IMR-90 (cell line): ENCODE results near the gene CAPN8. TPM values are rescaled to one million over a fixed set of nuclear protein-coding genes. Genes with fewer than 3 reads are reported as not detected.

Experiments used
- ATAC-seq: fragments of 200-7000 bp; cut with Tn5 transposase; 2 replicates; pipeline ENCODE4 v1.9.1; 2020; ENCODE audit warnings: low read depth, mild to moderate bottlenecking, moderate library complexity
- BruUV-seq: library from RNA; stranded (reverse); fragments of 400-500 nt; replicated peaks from 2 replicates; lab custom pipeline; 2021; lab: Mats Ljungman, UMichigan
- CTCF ChIA-PET: fragments of 300-600 bp; formaldehyde crosslinking; extraction: SDS; loops from one replicate; lab custom pipeline; 2021; ENCODE audit warnings: antibody characterized with exemption; lab: Yijun Ruan, JAX
- POLR2A ChIA-PET: fragments of 300-600 bp; sonication (Branson Sonifier 250); formaldehyde crosslinking; loops from one replicate; lab custom pipeline; 2022; ENCODE audit warnings: antibody characterized with exemption; ENCODE audit not compliant: unreplicated experiment; lab: Charles Lee
- DNase-seq: peaks from one replicate; pipeline ENCODE4 v3.0.0; 2013
- H2AFZ ChIP-seq: replicated peaks from 2 replicates; pipeline ENCODE3; 2013; ENCODE audit warnings: low read length, mild to moderate bottlenecking; ENCODE audit not compliant: poor library complexity
- H2AK5ac ChIP-seq: 2 replicates; pipeline ENCODE4 v1.6.1; 2013; ENCODE audit warnings: low read depth, low read length, inconsistent platforms
- H2AK9ac ChIP-seq: replicated peaks from 2 replicates; pipeline ENCODE3; 2013; ENCODE audit warnings: mild to moderate bottlenecking, low read depth, low read length, moderate library complexity; ENCODE audit not compliant: poor library complexity
- H2BK120ac ChIP-seq: 2 replicates; pipeline ENCODE4 v1.6.1; 2013; ENCODE audit warnings: low read depth, low read length, inconsistent platforms
- H2BK15ac ChIP-seq: 3 replicates; pipeline ENCODE4 v1.6.1; 2013; ENCODE audit warnings: low read depth, low read length, inconsistent platforms
- H2BK20ac ChIP-seq: 2 replicates; pipeline ENCODE4 v1.6.1; 2013; ENCODE audit warnings: low read depth, mild to moderate bottlenecking, inconsistent platforms, low read length, moderate library complexity
- H2BK5ac ChIP-seq: 2 replicates; pipeline ENCODE4 v1.6.1; 2013; ENCODE audit warnings: mild to moderate bottlenecking, low read depth, low read length, inconsistent platforms; ENCODE audit not compliant: poor library complexity, severe bottlenecking
- H3K14ac ChIP-seq: replicated peaks from 2 replicates; pipeline ENCODE4 v1.6.1; 2013; ENCODE audit warnings: low read depth, low read length, inconsistent platforms
- H3K18ac ChIP-seq: 2 replicates; pipeline ENCODE4 v1.6.1; 2013; ENCODE audit warnings: low read depth, low read length, control low read depth
- H3K23ac ChIP-seq: 2 replicates; pipeline ENCODE4 v1.6.1; 2013; ENCODE audit warnings: low read depth, low read length, inconsistent platforms
- H3K27ac ChIP-seq: 2 replicates; pipeline ENCODE4 v1.5.1; 2013; ENCODE audit warnings: mild to moderate bottlenecking, control low read depth, low read length; ENCODE audit not compliant: insufficient read depth
- H3K27me3 ChIP-seq: 2 replicates; pipeline ENCODE4 v1.6.1; 2013; ENCODE audit warnings: low read length; ENCODE audit not compliant: control insufficient read depth, insufficient read depth
- H3K36me3 ChIP-seq: 2 replicates; pipeline ENCODE4 v1.6.1; 2013; ENCODE audit warnings: low read length, mixed read lengths; ENCODE audit not compliant: control insufficient read depth, insufficient read depth
- H3K4ac ChIP-seq: 2 replicates; pipeline ENCODE4 v1.6.1; 2013; ENCODE audit warnings: low read depth, low read length, inconsistent platforms
- H3K4me1 ChIP-seq: 2 replicates; pipeline ENCODE4 v1.6.1; 2013; ENCODE audit warnings: low read length, mixed read lengths; ENCODE audit not compliant: control insufficient read depth, insufficient read depth
- H3K4me2 ChIP-seq: 2 replicates; pipeline ENCODE4 v1.6.1; 2013; ENCODE audit warnings: low read depth, mild to moderate bottlenecking, control low read depth, low read length, moderate library complexity
- H3K4me3 ChIP-seq: 2 replicates; pipeline ENCODE4 v1.5.1; 2013; ENCODE audit warnings: low read depth, mild to moderate bottlenecking, control low read depth, low read length, moderate library complexity; ENCODE audit not compliant: insufficient read depth
- H3K56ac ChIP-seq: 2 replicates; pipeline ENCODE4 v1.6.1; 2013; ENCODE audit warnings: low read length, inconsistent platforms; ENCODE audit not compliant: insufficient read depth; ENCODE audit errors: extremely low read depth
- H3K79me1 ChIP-seq, 2 experiments: 2 replicates each; pipeline ENCODE4 v1.6.1; 2013; ENCODE audit warnings: low read length in 2 of 2, inconsistent platforms in 1 of 2, low read depth in 1 of 2
- H3K9ac ChIP-seq: 2 replicates; pipeline ENCODE4 v1.6.1; 2013; ENCODE audit warnings: low read depth, low read length, control low read depth
- H3K9me1 ChIP-seq: 2 replicates; pipeline ENCODE4 v1.6.1; 2013; ENCODE audit warnings: low read length, inconsistent platforms; ENCODE audit not compliant: insufficient read depth
- H3K9me3 ChIP-seq: 2 replicates; pipeline ENCODE4 v1.6.1; 2013; ENCODE audit warnings: low read length; ENCODE audit not compliant: control insufficient read depth, insufficient read depth
- H4K20me1 ChIP-seq: 2 replicates; pipeline ENCODE4 v1.6.1; 2013; ENCODE audit warnings: low read length, inconsistent platforms; ENCODE audit not compliant: insufficient read depth
- H4K5ac ChIP-seq: 2 replicates; pipeline ENCODE4 v1.6.1; 2013; ENCODE audit warnings: mild to moderate bottlenecking, low read depth, low read length, control low read depth
- H4K8ac ChIP-seq, 2 experiments: 2 replicates each; pipeline ENCODE4 v1.6.1; 2013; ENCODE audit warnings: low read depth in 2 of 2, low read length in 2 of 2, control low read depth in 1 of 2, inconsistent platforms in 1 of 2
- H4K91ac ChIP-seq: 2 replicates; pipeline ENCODE4 v1.6.1; 2013; ENCODE audit warnings: low read depth, low read length, inconsistent platforms; ENCODE audit not compliant: insufficient read depth
- BHLHE40 ChIP-seq: fragments of 150-350 bp; IDR thresholded peaks from 2 replicates; pipeline ENCODE4 v1.6.1; 2016; ENCODE audit warnings: mild to moderate bottlenecking, low read depth, low read length
- CEBPB ChIP-seq: IDR thresholded peaks from 2 replicates; pipeline ENCODE4 v1.6.1; 2012; ENCODE audit warnings: low read depth, low read length, improper control_type of control experiment
- CTCF ChIP-seq: conservative IDR thresholded peaks from 2 replicates; pipeline ENCODE4 v1.5.1; 2012; ENCODE audit warnings: mild to moderate bottlenecking, low read depth, low read length, improper control_type of control experiment
- FOS ChIP-seq: fragments of 150-350 bp; IDR thresholded peaks from 2 replicates; pipeline ENCODE4 v1.6.1; 2016; ENCODE audit warnings: low read depth, low read length
- MAFK ChIP-seq: IDR thresholded peaks from 2 replicates; pipeline ENCODE4 v1.6.1; 2012; ENCODE audit warnings: low read depth, low read length, improper control_type of control experiment
- MXI1 ChIP-seq: IDR thresholded peaks from 2 replicates; pipeline ENCODE4 v1.6.1; 2012; ENCODE audit warnings: low read depth, mild to moderate bottlenecking, low read length, moderate library complexity, borderline replicate concordance
- POLR2A ChIP-seq: IDR thresholded peaks from 2 replicates; pipeline ENCODE4 v1.6.1; 2012; ENCODE audit warnings: mild to moderate bottlenecking, low read depth, low read length
- RAD21 ChIP-seq: IDR thresholded peaks from 2 replicates; pipeline ENCODE4 v1.6.1; 2012; ENCODE audit warnings: low read length, improper control_type of control experiment
- RFX5 ChIP-seq: IDR thresholded peaks from 2 replicates; pipeline ENCODE4 v1.8.0; 2012; ENCODE audit warnings: low read depth, mild to moderate bottlenecking, low read length, moderate library complexity
- WGBS, 2 experiments: methylation state at CpG; one replicate each; pipeline versions ENCODE4 v1.1.5 to v1.1.7; 2013; ENCODE audit warnings: missing lambda C conversion rate in 2 of 2; ENCODE audit not compliant: insufficient read length in 1 of 2; ENCODE audit errors: extremely low coverage in 2 of 2; 5-methylcytosine and 5-hydroxymethylcytosine counted together
- dilution Hi-C: fragments of 300-500 bp; cut with HindIII; formaldehyde crosslinking; loops from one replicate; pipeline ENCODE4 v1.14.3; 2018; ENCODE audit warnings: low sequenced_read_pairs; ENCODE audit not compliant: unreplicated experiment
- in situ Hi-C: fragments of 300-500 bp; cut with MboI; formaldehyde crosslinking; loops from 3 replicates; pipeline ENCODE4 v1.14.3; 2019; ENCODE audit warnings: low sequenced_read_pairs, inconsistent platforms, mixed read lengths
- intact Hi-C: fragments of 100-400 bp; cut with micrococcal nuclease; formaldehyde crosslinking; loops from 2 replicates; pipeline ENCODE4 v1.10.0; 2022
- polyA plus RNA-seq, 3 experiments: library from polyadenylated mRNA; depleted of rRNA; stranded (reverse); fragments of >200 nt; gene quantifications; 2 replicates each; pipeline ENCODE4 v1.2.3, GENCODE V29; 2012; ENCODE audit warnings: low replicate concordance in 1 of 3
- total RNA-seq: library from RNA; depleted of rRNA; stranded (reverse); fragments of >200 nt; gene quantifications from 2 replicates; pipeline ENCODE4 v1.2.3, GENCODE V29; 2012

The CAPN8 gene
- total and polyA plus RNA-seq, 2 of the 4 experiments (the other 2 are of a cell fraction), result not detected

- ChIA-PET POLR2A (no interaction called here), CTCF (no interaction called here)
- H2BK15ac ChIP-seq, result no peak overlapping the region
- no peak overlapping the region for H2BK5ac ChIP-seq
- no peak overlapping the region for H3K14ac ChIP-seq
- WGBS, 2 experiments, result 20% methylated on average over 1 of the region's 2 CpGs; no CpG with 5 or more reads in 1 of the 2 experiments
- in situ Hi-C loops, result no loop called here
- no peak overlapping the region for H2AK9ac ChIP-seq
- no peak overlapping the region for H3K4me3 ChIP-seq
- no peaks in the 10 kb centered on the region for H3K36me3 ChIP-seq
- H3K27ac ChIP-seq, result no peak overlapping the region
- no peak overlapping the region for H2AFZ ChIP-seq
- dilution Hi-C loops, result no loop called here
- H3K9ac ChIP-seq, result no peak overlapping the region
- no peak overlapping the region for H2BK20ac ChIP-seq
- TF ChIP-seq POLR2A (no peak), RFX5 (no peak), FOS (no peak), CEBPB (no peak), MXI1 (no peak), RAD21 (no peak), MAFK (no peak), CTCF (no peak), BHLHE40 (no peak)
- no peaks in the 10 kb centered on the region for H4K20me1 ChIP-seq
- no peak overlapping the region for H2BK120ac ChIP-seq
- H4K5ac ChIP-seq, result no peak overlapping the region
- H2AK5ac ChIP-seq, result no peak overlapping the region
- no peak overlapping the region for H3K56ac ChIP-seq
- H3K4me2 ChIP-seq, result no peak overlapping the region
- no TSS peak for BruUV-seq
- no peaks in the 10 kb centered on the region for H3K79me1 ChIP-seq
- no peaks in the 10 kb centered on the region for H3K9me3 ChIP-seq
- no peaks in the 10 kb centered on the region for H3K4me1 ChIP-seq
- no peaks in the 10 kb centered on the region; the same call in 1 of the 2 replicates for H3K9me1 ChIP-seq
- intact Hi-C loops, result no loop called here
- no peak overlapping the region for H3K4ac ChIP-seq
- H4K91ac ChIP-seq, result no peak overlapping the region
- no peak for DNase-seq
- peaks cover 32% of the 10 kb centered on the region for H3K27me3 ChIP-seq
- no peak overlapping the region for H3K23ac ChIP-seq
- H4K8ac ChIP-seq, result no peak overlapping the region
- H3K18ac ChIP-seq, result no peak overlapping the region
- ATAC-seq, result no peak
Observed at GRCh38 chr1:223650465-223650864, 15.0 kb downstream of the CAPN8 start.
